ENCODE results near the gene MIPOL1. TPM values are rescaled to one million over a fixed set of nuclear protein-coding genes. Genes with fewer than 3 reads are reported as not detected.
"Not testable (repeated sequence)": the region's sequence is repeated elsewhere in the genome, so short reads cannot be mapped to it uniquely, and the experiment has no call there.

The MIPOL1 gene
- total and polyA plus RNA-seq, 2 experiments from 2014 or later, result 5.7 to 5.9 TPM

- H3K27me3 ChIP-seq (replicated peaks; ENCODE audit: insufficient read depth), result no peaks in the 10 kb centered on the region
- H4K20me1 ChIP-seq (ENCODE audit: insufficient read depth), result no peaks in the 10 kb centered on the region
- H3K9ac ChIP-seq, result no peak overlapping the region
- no peak overlapping the region for H3K4me3 ChIP-seq
- no peak overlapping the region for H2AFZ ChIP-seq
- H3K9me2 ChIP-seq (ENCODE audit: insufficient read depth), result no peaks in the 10 kb centered on the region
- in situ Hi-C loops (cut with MboI), result no loop called here
- no peak overlapping the region for H3K4me2 ChIP-seq (ENCODE audit: unreplicated experiment)
- no peak for DNase-seq
- H3F3A ChIP-seq (ENCODE audit: insufficient read depth), result no peaks in the 10 kb centered on the region; the same call in 1 of the 2 replicates
- H3K9me3 ChIP-seq (ENCODE audit: low read depth), result no peaks in the 10 kb centered on the region
- H3K4me1 ChIP-seq (ENCODE audit: insufficient read depth), result peaks cover 4% of the 10 kb centered on the region; the same call in 1 of the 2 replicates
- no peak for TF ChIP-seq EZH2 (IDR thresholded peaks at IDR 0.05; ENCODE audit: insufficient read depth, poor library complexity, severe bottlenecking)
- no peak for TF ChIP-seq EZH2phosphoT487 (IDR thresholded peaks at IDR 0.05; ENCODE audit: insufficient read depth, low read depth)
- no peaks in the 10 kb centered on the region for H3K79me2 ChIP-seq (ENCODE audit: insufficient read depth)
- no peak overlapping the region for H3K27ac ChIP-seq
- 73 to 74% methylated on average over 6 of the region's 6 CpGs for WGBS, 2 experiments (ENCODE audit: low coverage in 1 of 2, low lambda C conversion rate in 2 of 2, missing lambda C conversion rate in 2 of 2)
- H3K36me3 ChIP-seq (ENCODE audit: low read depth), result no peaks in the 10 kb centered on the region
Measured at GRCh38 chr14:37181441-37181840, 16.3 kb upstream of the MIPOL1 start.

DNA sequence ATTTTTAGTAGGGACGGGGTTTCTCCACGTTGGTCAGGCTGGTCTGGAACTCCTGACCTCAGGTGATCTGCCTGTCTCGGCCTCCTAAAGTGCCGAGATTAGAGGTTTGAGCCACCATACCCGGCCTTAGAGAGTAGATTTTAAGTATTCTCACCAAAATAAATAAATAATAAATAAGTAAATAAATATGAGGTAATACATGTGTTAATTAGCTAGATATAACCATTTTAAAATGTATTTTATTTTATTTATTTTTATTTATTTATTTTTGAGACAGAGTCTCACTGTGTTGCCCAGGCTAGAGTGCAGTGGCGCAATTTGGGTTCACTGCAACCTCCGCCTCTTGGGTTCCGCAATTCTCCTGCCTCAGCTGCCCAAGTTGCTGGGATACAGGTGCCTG is 13.2 kb upstream of the MIPOL1 start:
- H3K9ac ChIP-seq; H3K79me2 ChIP-seq (ENCODE audit: insufficient read depth); H2AFZ ChIP-seq; H3K4me2 ChIP-seq (ENCODE audit: unreplicated experiment); H3K9me3 ChIP-seq (ENCODE audit: low read depth); H3K36me3 ChIP-seq (ENCODE audit: low read depth); in situ Hi-C loops (cut with MboI); H3F3A ChIP-seq (ENCODE audit: insufficient read depth); H3K4me3 ChIP-seq; H3K27ac ChIP-seq; DNase-seq; H3K4me1 ChIP-seq (ENCODE audit: insufficient read depth); H3K27me3 ChIP-seq (replicated peaks; ENCODE audit: insufficient read depth); H3K9me2 ChIP-seq (ENCODE audit: insufficient read depth); H4K20me1 ChIP-seq (ENCODE audit: insufficient read depth): not testable (repeated sequence)
- WGBS, 2 experiments (ENCODE audit: low coverage in 1 of 2, low lambda C conversion rate in 2 of 2, missing lambda C conversion rate in 2 of 2), result 79 to 82% methylated on average over 8 of the region's 8 CpGs

GRCh38 chr14:37185670-37186069 is 12.1 kb upstream of the MIPOL1 start:
- Histone ChIP-seq H3K79me2 (ENCODE audit: insufficient read depth) (no peaks in the 10 kb centered on the region), H3K27me3 (replicated peaks; ENCODE audit: insufficient read depth) (no peaks in the 10 kb centered on the region), H3K4me1 (ENCODE audit: insufficient read depth) (no peaks in the 10 kb centered on the region), H4K20me1 (ENCODE audit: insufficient read depth) (no peaks in the 10 kb centered on the region), H3K9ac (no peak overlapping the region), H3K27ac (no peak overlapping the region), H3K4me3 (no peak overlapping the region), H3K9me3 (ENCODE audit: low read depth) (no peaks in the 10 kb centered on the region), H3K9me2 (ENCODE audit: insufficient read depth) (no peaks in the 10 kb centered on the region), H3F3A (ENCODE audit: insufficient read depth) (no peaks in the 10 kb centered on the region), H3K4me2 (ENCODE audit: unreplicated experiment) (no peak overlapping the region), H3K36me3 (ENCODE audit: low read depth) (no peaks in the 10 kb centered on the region), H2AFZ (no peak overlapping the region)
- in situ Hi-C loops (cut with MboI), result no loop called here
- no peak for DNase-seq
- no peak for TF ChIP-seq EZH2 (IDR thresholded peaks at IDR 0.05; ENCODE audit: insufficient read depth, poor library complexity, severe bottlenecking)
- TF ChIP-seq EZH2phosphoT487 (IDR thresholded peaks at IDR 0.05; ENCODE audit: insufficient read depth, low read depth), result no peak

GRCh38 chr14:37186865-37187264 is 10.9 kb upstream of the MIPOL1 start:
- H3K4me1 ChIP-seq (ENCODE audit: insufficient read depth), result no peaks in the 10 kb centered on the region
- DNase-seq, result no peak
- no peak overlapping the region for H2AFZ ChIP-seq
- H3K9me3 ChIP-seq (ENCODE audit: low read depth), result no peaks in the 10 kb centered on the region
- no peaks in the 10 kb centered on the region for H3K36me3 ChIP-seq (ENCODE audit: low read depth)
- H3K4me2 ChIP-seq (ENCODE audit: unreplicated experiment), result no peak overlapping the region
- H3K27ac ChIP-seq, result no peak overlapping the region
- no peak overlapping the region for H3K4me3 ChIP-seq
- H3F3A ChIP-seq (ENCODE audit: insufficient read depth), result no peaks in the 10 kb centered on the region
- no peaks in the 10 kb centered on the region for H3K27me3 ChIP-seq (replicated peaks; ENCODE audit: insufficient read depth)
- TF ChIP-seq EZH2 (IDR thresholded peaks at IDR 0.05; ENCODE audit: insufficient read depth, poor library complexity, severe bottlenecking) (no peak), EZH2phosphoT487 (IDR thresholded peaks at IDR 0.05; ENCODE audit: insufficient read depth, low read depth) (no peak)
- in situ Hi-C loops (cut with MboI), result no loop called here
- whole genome bisulfite sequencing, 2 experiments (ENCODE audit: low coverage in 1 of 2, low lambda C conversion rate in 2 of 2, missing lambda C conversion rate in 2 of 2), result 88 to 89% methylated on average over 1 of the region's 1 CpG
- no peak overlapping the region for H3K9ac ChIP-seq
- no peaks in the 10 kb centered on the region for H4K20me1 ChIP-seq (ENCODE audit: insufficient read depth)
- H3K9me2 ChIP-seq (ENCODE audit: insufficient read depth), result no peaks in the 10 kb centered on the region
- no peaks in the 10 kb centered on the region for H3K79me2 ChIP-seq (ENCODE audit: insufficient read depth)

DNA sequence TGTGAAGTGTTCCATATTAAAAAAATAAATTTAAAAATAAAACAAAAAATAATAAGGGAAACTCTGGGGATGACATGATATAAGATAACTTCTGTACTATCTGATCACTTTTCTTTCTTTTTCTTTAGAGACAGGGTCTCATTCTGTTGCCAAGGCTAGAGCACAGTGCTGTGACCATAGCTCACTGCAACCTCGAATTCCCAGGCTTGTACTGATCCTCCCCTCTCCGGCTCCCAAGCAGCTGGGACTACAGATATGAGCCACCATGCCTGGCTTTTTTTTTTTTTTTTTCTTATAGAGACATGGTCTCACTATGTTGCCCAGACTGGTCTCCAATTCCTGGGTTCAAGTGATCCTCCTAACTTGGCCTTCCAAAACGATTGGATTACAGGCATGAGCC is 10.4 kb upstream of the MIPOL1 start:
- no peaks in the 10 kb centered on the region for H3K9me2 ChIP-seq (ENCODE audit: insufficient read depth)
- in situ Hi-C loops (cut with MboI), result no loop called here
- H2AFZ ChIP-seq, result no peak overlapping the region
- TF ChIP-seq EZH2phosphoT487 (IDR thresholded peaks at IDR 0.05; ENCODE audit: insufficient read depth, low read depth) (no peak), EZH2 (IDR thresholded peaks at IDR 0.05; ENCODE audit: insufficient read depth, poor library complexity, severe bottlenecking) (no peak)
- no peaks in the 10 kb centered on the region for H3K27me3 ChIP-seq (replicated peaks; ENCODE audit: insufficient read depth)
- 44 to 52% methylated on average over 3 of the region's 3 CpGs for WGBS, 2 experiments (ENCODE audit: low coverage in 1 of 2, low lambda C conversion rate in 2 of 2, missing lambda C conversion rate in 2 of 2)
- no peaks in the 10 kb centered on the region for H3K4me1 ChIP-seq (ENCODE audit: insufficient read depth)
- H3K79me2 ChIP-seq (ENCODE audit: insufficient read depth), result no peaks in the 10 kb centered on the region
- H3K4me2 ChIP-seq (ENCODE audit: unreplicated experiment), result no peak overlapping the region
- no peaks in the 10 kb centered on the region for H3K9me3 ChIP-seq (ENCODE audit: low read depth)
- H3K36me3 ChIP-seq (ENCODE audit: low read depth), result no peaks in the 10 kb centered on the region
- no peaks in the 10 kb centered on the region for H4K20me1 ChIP-seq (ENCODE audit: insufficient read depth)
- DNase-seq, result no peak
- no peak overlapping the region for H3K27ac ChIP-seq
- H3K4me3 ChIP-seq, result no peak overlapping the region
- H3F3A ChIP-seq (ENCODE audit: insufficient read depth), result no peaks in the 10 kb centered on the region
- no peak overlapping the region for H3K9ac ChIP-seq

- H2AFZ ChIP-seq; H3K4me2 ChIP-seq (ENCODE audit: unreplicated experiment); H3K36me3 ChIP-seq (ENCODE audit: low read depth); H3K79me2 ChIP-seq (ENCODE audit: insufficient read depth); H3K9me3 ChIP-seq (ENCODE audit: low read depth); in situ Hi-C loops (cut with MboI); DNase-seq; H4K20me1 ChIP-seq (ENCODE audit: insufficient read depth); H3K4me1 ChIP-seq (ENCODE audit: insufficient read depth); H3K27ac ChIP-seq; H3K27me3 ChIP-seq (replicated peaks; ENCODE audit: insufficient read depth); H3F3A ChIP-seq (ENCODE audit: insufficient read depth); H3K9ac ChIP-seq; H3K4me3 ChIP-seq; H3K9me2 ChIP-seq (ENCODE audit: insufficient read depth): not testable (repeated sequence)
- WGBS, 2 experiments (ENCODE audit: low coverage in 1 of 2, low lambda C conversion rate in 2 of 2, missing lambda C conversion rate in 2 of 2), result 66 to 68% methylated on average over 9 of the region's 9 CpGs
Measured at GRCh38 chr14:37187840-37188577, 9.7 kb upstream of the MIPOL1 start.

DNA sequence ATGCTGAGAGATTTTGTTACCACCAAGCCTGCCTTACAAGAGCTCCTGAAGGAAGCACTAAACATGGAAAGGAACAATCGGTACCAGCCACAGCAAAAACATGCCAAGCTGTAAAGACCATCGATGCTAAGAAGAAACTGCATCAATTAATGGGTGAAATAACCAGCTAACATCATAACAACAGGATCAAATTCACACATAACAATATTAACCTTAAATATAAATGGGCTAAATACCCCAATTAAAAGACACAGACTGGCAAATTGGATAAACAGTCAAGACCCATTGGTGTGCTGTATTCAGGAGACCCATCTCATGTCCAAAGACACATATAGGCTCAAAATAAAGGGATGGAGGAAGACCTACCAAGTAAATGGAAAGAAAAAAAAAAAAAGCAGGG is 8.0 kb upstream of the MIPOL1 start:
- H3K79me2 ChIP-seq (ENCODE audit: insufficient read depth); in situ Hi-C loops (cut with MboI); H2AFZ ChIP-seq; DNase-seq; H3K4me2 ChIP-seq (ENCODE audit: unreplicated experiment); H3K27me3 ChIP-seq (replicated peaks; ENCODE audit: insufficient read depth); H3K27ac ChIP-seq; H3F3A ChIP-seq (ENCODE audit: insufficient read depth); H3K9me2 ChIP-seq (ENCODE audit: insufficient read depth); H3K4me3 ChIP-seq; H3K9me3 ChIP-seq (ENCODE audit: low read depth); H4K20me1 ChIP-seq (ENCODE audit: insufficient read depth); H3K36me3 ChIP-seq (ENCODE audit: low read depth); H3K4me1 ChIP-seq (ENCODE audit: insufficient read depth); H3K9ac ChIP-seq: not testable (repeated sequence)
- WGBS, 2 experiments (ENCODE audit: low coverage in 1 of 2, low lambda C conversion rate in 2 of 2, missing lambda C conversion rate in 2 of 2), result 88 to 93% methylated on average over 2 of the region's 2 CpGs
